Activated gamma-delta T cell treated with anti-CD3 and anti-CD28 coated beads, Interleukin-2, amount 50 U/mL, for 16 hours (primary cell): Measurements from ENCODE around the gene S100A4.

Source experiments
- DNase-seq: peaks from one replicate; pipeline ENCODE4 v3.0.0-alpha.2; 2020; ENCODE audit warnings: low read depth

S100A4 gene

GRCh38 chr1:153547560-153548551 is 2.2 kb upstream of the S100A4 start:
- DNase-seq, result no peak

DNA sequence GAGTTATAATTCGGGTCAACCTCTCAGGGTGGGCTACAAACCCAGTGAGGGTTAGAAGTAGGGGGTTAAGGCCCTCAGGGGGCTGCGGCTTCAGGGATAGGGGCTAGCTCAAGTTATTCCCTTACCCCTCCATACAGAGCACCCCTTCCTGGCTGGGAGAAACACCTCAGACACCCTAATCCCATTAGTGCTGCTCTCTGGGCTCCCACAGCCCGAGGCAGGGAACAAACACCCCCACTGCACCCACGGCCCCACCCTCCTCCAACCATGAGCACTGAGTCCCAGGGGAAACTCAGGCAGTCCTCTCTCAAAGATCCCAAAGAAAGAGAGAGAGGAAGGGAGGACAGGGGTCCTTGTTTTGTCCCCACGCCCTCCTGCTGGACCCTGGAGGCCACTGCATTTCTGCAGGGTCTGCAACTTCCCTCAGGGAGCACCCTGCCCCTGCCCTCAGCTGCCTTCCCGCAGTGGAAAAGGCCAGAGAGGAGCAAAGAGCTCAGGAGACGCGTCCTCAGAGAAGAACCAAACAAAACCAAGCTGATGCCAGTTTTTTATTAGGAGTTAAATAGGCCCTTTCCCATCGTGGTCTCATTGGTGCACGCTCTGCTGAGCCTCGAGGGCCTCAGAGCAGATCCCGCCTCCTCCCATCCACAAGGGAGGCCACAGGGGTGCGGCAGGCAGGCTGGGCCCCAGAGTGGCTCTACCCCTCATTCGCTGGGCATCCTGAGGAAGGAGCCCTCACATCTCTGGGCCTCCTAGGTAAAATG is 1.4 kb upstream of the S100A4 start:
- DNase-seq, result no peak

DNA sequence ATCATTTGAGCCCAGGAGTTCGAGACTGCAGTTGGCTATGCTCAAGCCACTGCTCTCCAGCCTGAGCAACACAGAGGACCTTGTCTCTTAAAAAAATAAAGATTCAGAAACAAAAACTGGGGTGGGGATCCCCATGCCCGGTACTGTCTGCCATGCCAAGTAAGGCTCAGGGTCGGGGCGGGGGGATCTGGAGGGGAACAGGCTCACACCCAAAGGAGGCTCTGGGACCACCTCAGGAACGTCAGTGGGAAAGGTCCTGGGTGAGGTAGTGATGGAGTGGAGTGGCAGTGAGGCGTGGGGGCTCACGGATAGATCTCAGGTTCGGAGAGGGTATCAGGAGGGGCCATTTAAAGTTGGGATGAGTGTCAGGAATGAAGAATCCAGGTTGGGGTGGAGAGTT is 765 bp upstream of the S100A4 start:
- no peak for DNase-seq

DNA sequence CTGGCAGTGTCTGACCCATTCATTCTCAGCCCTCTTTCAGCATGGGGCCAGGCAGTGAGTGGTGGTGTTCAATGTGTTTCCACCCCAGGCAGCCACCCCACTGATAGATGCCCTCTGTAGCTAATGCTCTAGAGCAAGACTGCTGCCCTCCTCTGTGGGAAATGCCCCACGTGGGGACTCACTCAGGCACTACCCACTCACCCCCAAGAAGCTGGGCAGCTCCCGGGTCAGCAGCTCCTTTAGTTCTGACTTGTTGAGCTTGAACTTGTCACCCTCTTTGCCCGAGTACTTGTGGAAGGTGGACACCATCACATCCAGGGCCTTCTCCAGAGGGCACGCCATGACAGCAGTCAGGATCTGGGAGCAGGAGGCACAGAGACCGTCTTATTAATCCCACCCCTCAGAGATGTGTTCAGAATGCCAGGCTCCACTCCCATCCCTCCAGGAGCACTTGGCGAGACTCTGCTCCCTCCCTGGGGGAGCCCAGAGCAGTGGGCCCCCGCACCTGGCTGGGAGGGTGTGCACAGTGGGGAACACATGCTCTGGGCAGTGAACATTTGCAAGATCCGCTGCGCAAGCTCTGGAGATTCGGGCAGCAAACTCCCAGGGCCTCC is 1.0 kb downstream of the S100A4 start:
- no peak for DNase-seq

DNA sequence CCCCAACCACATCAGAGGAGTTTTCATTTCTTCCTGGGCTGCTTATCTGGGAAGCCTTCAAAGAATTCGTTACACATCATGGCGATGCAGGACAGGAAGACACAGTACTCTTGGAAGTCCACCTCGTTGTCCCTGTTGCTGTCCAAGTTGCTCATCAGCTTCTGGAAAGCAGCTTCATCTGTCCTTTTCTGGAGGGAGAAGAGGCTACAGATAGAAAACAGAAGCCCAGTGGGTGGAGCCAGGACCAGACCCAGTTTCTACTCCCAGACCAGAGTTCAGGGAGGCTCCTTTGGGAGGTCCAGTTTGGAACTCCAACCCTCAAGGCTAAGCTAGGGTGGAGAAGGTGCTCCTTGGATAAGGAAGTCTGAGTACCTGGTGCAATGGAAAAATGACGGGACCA is 1.9 kb downstream of the S100A4 start:
- no peak for DNase-seq

DNA sequence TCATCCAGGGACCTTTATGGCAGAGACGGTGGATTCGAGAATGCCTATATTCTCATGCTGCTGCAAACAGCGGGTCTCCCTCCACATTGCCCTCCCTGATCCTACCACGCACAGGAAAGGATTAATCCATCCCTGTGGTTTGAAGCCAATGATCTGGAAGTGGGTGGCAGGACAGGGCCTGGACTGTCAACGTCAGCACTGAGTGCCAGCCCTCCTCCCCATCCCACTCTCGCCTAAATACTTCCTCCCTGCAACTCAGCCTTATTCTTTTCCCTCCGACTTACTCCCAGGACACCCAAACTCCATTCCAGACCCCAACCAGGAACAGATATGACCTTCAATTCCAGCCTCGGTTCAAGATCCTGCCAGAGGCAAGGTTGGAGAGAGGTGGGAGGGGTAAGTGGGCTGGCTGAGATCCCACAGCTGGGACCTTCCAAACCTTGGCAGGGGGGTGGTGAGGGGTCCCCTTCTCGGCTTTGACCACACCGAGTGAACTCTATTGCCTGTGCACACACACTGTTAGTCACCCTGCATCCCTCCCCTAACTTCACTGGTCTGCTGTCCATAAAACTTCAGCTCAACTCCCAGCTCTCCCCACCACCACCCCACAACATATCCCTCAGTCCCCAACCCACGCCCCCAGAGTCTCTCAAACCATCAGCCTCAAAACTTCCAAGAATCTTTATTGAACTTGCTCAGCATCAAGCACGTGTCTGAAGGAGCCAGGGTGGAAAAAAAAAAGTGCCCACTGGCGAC is 2.5 kb downstream of the S100A4 start:
- DNase-seq, result no peak

DNA sequence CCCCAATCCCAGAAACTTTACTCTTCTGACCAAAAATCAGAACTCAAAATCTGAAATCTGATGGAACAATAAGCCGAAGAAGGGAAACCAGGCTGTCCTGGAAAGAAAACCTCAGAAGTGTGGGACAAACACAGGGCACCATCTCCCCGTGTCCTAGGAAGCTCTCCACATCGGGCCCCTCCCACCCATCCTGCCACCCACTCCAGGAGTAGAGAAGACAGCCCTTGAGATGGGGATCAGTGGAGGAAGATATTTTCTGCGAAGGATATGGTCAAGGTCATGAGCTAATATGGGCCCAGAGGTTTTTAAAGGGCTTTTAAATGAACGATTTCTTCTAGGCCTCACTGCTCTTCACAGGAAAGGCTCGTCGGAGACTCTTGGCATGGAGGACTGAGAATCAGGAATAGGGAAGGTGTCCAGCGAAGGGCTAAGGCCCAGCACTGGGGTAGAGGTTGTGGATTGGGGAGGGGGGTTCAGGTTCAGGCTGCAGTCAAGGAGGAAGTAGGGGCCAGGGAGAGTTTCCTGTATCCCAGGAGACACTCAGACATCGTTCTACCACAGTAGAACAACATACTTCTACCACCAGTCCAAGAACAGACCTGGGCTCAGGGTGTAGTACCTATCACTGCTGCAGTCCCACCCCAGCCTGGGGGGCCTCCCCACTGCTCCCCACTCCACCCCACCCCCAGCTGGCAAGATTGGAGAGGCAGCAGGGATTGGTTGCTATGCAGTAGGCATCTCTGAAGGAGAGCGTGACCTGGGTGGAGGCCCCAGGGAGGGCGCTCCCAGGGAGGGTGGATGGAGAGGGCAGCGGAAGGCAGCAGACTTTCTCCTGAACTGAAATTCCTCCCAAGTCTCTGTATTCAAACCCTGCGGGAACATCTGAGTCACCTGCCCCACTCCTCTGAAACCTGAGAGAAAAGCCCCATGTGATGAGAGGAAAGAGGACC is 3.7 kb downstream of the S100A4 start:
- DNase-seq, result no peak

DNA sequence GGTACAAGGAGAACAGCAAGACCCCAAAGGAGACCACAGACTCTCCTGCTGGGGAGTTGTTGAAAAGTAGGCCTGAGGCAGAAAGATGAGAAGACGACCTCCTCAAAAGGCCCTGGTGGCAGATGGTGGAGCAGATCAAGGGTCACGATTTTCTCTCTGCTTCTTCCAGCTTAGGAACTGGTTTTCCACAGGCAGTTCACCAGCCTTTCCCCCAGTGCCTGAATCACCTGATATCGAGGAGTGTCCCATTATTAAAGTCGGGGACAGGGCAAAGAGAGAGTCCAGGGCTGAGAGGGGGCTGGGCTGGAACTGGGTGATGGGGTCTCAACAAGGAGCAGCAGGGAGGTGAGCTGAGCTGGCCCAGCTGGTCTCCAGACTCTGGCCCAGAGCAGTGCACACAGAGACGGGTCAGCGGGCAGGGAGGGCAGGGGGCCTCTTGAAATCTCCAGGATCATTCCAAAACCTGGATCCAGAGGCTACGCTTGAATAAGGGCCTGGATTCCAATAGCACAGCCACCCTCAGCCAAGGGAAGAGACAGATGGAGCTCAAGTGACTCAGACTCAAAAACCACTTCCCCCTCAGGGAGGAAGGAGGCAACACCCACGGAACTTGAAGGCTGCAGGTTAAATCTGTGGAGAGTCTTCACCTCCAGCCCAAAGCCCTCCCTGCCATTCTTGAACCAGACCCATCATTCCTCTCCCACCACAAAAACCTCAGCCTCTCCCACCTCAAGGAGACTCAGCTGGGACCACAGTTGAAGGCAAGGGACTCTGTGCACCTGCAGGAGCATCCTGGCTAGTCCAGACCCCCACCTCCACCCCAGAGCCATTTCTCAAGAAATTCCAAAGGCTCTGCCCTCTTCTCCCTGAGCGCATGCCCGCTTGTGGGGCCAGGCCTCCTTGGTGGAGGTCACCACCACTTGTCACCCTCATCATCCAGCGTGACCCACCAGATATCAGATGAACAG is 4.9 kb downstream of the S100A4 start, which contains the start of gene S100A5:
TSS of gene S100A5 (minus strand) at position 541 of the 968 bp plus-strand sequence. CDS start 743 bp downstream, outside the sequence.
- peak; percentile 48 for DNase-seq

DNA sequence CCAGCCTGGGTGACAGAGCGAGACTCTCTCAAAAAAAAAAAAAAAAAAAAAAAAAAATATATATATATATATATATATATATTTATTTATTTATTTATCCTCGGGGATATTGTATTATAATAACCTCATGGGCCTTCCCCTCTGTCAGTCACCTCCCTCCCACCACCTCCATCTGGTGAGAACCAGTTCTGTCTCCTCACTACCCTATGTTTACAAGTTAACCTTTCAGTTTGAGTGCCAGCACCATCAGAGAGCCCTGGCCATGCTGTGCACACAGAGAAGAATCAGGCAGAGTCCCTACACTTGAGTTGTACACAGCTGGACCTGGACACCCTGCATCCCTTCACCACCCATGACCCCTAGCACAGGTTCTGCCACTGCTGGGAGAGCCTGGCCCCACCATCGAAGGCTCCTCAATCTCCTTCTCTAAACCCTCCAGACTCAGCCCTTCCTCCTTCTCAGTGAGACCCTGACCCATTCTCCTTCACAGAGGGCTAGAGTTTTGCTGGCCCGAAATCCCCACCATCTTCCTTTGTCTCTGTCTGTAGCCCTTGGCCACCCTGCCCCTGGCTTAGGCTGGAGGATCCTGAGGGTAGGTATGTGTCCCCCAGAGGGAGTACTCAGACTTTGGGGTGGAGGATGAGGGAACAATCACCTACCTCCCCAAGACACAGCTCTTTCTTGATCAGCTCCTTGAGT is 6.1 kb downstream of the S100A4 start:
- DNase-seq, result no peak

- DNase-seq, result no peak
Observed at GRCh38 chr1:153538315-153538821, 7.2 kb downstream of the S100A4 start.

- no peak for DNase-seq
Observed at GRCh38 chr1:153537376-153537730, 8.3 kb downstream of the S100A4 start.

DNA sequence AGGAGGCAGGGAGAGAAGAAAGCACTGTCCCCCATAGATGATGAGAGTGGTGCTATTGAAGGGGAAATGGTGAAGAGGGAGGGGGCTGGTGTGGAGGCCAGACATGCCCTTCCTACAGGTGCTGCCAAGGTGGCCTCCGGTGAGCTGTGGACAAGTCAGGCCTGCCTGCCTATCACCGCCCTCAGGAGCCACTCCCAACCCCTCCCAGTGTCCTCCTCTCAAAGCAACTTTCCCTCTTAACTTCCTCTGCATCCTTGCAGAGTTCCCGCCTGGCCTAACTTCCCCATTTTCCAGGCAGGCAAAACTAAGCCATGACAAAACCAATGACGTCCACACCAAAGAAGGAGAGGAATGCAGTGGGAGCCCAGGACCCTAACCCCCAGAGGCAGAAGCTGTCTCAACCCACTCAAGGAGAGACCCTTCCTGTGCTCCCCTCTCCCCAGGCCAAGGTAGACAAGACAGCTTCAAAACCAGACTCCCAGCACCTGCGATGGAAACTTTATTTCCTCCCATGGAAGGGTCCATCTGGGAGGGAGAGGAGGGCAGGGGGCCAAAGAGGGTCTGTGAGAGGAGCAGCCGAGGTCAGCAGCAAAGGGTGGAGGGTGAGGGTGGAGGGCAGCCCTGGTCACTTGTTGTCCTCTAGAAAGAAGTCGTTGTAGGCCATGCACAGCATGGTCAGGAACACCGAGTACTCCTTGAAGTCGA is 8.8 kb downstream of the S100A4 start:
- no peak for DNase-seq

GRCh38 chr1:153536012-153536670 is 9.5 kb downstream of the S100A4 start:
- peak; percentile 77 for DNase-seq

DNA sequence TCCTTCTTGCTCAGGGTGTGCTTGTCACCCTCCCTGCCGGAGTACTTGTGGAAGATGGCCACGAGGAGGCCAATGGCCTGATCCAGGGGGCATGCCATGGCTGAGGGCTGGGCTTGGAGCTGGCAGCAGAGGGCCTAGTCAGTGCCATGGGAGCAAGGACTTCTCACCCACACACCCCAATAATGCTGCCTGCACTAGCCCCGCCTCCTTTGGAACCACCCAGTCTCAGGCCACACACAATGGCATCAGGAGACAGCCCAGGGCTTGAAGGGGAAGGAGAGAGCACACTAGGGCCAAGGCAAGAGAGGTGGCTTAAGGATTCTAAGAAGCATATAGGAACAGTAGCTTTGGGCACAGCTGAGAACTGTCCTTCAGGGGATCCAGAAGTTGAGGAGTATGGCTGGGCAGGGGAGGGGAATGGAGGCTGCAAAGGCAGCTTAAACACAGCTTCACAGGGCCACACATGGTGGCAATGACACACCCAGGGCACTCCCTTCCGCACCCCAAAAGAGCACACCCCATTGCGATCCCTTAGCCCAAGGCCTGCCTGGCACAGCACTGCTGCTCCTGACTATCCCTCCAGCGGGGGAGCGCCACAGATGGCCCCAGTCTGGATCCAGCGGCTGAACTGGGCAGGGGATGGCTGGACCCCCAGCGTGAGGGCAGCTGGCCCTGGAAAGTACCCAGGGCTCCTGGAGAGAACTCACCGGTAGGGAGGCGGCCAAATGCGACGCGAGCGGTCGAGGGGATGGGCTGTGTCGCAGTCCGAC is 10.2 kb downstream of the S100A4 start, which contains the start of gene S100A6:
TSS of gene S100A6 (minus strand) at position 750 of the 770 bp plus-strand sequence. CDS start at position 98, 652 bp downstream.
- DNase-seq, result no peak

DNA sequence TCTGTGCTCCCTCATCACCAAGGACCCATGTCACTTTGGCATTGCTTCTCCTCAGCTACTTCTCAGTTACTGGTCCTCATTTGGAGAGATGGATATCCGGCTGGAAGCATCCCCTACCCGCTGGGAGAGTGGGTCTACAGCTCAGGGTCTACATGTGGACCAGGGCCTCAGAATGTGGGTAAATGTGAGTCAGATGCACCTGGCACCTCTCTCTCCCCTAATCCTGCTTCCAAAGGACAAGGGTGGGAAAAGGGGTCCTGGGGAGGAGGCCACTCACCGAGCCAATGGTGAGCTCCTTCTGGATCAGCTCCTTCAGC is 10.7 kb downstream of the S100A4 start:
- no peak for DNase-seq

- no peak for DNase-seq
Observed at GRCh38 chr1:153534226-153534924, 11.2 kb downstream of the S100A4 start.
